AG09309 (cell line): ENCODE results near the gene PIGV.

Experiments used
- DNase-seq: peaks from one replicate; pipeline ENCODE4 v3.0.0-alpha.2; 2010; ENCODE audit warnings: low read depth
- H3K4me3 ChIP-seq: 2 replicates; pipeline ENCODE4 v1.5.1; 2011; ENCODE audit warnings: mild to moderate bottlenecking, low read depth, low read length, moderate library complexity; ENCODE audit not compliant: control insufficient read depth
- CTCF ChIP-seq: IDR thresholded peaks from 2 replicates; pipeline ENCODE4 v1.5.1; 2011; ENCODE audit warnings: mild to moderate bottlenecking, low read depth, low read length, inconsistent platforms; ENCODE audit not compliant: insufficient read depth, control insufficient read depth; ENCODE audit errors: missing control alignments

Gene PIGV

DNA sequence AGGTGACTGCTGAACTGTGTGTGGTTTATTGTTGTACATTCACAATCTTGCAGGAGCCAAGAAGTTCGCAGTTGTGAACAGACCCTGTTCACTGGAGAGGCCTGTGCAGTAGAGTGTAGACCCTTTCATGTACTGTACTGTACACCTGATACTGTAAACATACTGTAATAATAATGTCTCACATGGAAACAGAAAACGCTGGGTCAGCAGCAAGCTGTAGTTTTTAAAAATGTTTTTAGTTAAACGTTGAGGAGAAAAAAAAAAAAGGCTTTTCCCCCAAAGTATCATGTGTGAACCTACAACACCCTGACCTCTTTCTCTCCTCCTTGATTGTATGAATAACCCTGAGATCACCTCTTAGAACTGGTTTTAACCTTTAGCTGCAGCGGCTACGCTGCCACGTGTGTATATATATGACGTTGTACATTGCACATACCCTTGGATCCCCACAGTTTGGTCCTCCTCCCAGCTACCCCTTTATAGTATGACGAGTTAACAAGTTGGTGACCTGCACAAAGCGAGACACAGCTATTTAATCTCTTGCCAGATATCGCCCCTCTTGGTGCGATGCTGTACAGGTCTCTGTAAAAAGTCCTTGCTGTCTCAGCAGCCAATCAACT is 6.4 kb upstream of the PIGV start:
- no peak for TF ChIP-seq CTCF
- no peak for DNase-seq
- H3K4me3 ChIP-seq: no peak overlapping the region

GRCh38 chr1:26782521-26783212 is 5.1 kb upstream of the PIGV start:
- H3K4me3 ChIP-seq: no peak overlapping the region
- DNase-seq: no peak
- no peak for TF ChIP-seq CTCF

DNA sequence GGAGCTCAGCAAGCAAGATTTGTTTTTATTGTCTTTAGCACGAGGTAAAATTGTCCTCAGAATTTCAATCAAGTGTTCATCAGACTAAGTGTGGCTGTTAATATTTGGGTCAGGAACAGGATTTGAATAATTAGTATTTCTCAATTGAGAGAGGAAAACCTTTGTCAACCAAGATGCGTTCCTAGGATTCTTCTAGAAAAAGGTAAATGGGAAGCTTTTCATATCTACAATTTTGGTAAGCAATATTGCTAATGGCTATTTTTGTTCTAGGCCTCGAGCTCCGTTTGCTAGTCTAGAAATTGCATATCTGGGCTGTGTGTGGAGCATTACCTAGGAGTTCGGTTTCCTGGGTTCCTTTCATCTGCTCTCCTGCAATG is 4.1 kb upstream of the PIGV start:
- H3K4me3 ChIP-seq: no peak overlapping the region
- no peak for DNase-seq
- TF ChIP-seq CTCF: no peak

DNA sequence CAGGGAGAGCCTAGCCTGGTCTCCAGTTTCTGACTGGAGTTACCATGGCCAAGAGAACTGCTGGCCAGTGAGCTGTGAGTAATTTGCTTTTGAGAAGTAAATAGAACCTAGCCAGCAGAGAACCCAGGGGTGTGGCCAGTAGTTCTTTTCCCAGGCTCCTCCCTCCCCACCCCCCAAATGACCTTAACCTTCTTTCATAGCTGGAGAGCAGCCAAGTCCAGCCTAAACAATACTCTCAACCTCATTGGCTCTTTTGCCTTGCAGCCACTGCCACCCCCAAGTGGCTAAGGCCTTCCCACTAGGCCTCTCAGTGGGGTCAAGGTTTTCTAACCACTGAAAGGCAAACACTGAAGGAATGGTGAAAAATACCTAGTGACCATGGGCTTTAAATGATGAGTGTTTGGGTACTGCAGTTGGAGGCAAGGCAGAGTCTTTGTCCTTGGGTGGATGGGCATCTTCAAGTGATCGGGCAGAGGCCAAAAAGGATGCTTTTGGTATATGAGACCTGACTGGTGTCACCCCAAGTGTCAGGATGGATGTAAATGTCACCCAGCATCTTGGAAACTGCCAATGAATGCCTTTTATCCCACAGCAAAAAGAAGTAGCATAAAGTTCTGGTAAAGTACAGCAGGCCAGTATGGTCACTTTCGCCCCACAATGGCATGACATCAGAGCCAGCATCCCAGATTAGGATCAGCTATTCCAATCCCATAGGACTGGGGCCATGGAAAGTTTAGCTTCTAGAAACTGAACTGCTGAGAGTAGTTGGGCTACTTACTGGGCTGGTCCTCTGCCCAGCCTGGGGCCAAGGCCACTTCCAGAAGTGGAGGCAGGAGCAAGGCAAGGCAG is 3.5 kb upstream of the PIGV start:
- no peak for TF ChIP-seq CTCF
- DNase-seq: no peak
- no peak overlapping the region for H3K4me3 ChIP-seq

- H3K4me3 ChIP-seq: no peak overlapping the region
- DNase-seq: no peak
- TF ChIP-seq CTCF: no peak
Measured at GRCh38 chr1:26784886-26785285, 2.9 kb upstream of the PIGV start.

DNA sequence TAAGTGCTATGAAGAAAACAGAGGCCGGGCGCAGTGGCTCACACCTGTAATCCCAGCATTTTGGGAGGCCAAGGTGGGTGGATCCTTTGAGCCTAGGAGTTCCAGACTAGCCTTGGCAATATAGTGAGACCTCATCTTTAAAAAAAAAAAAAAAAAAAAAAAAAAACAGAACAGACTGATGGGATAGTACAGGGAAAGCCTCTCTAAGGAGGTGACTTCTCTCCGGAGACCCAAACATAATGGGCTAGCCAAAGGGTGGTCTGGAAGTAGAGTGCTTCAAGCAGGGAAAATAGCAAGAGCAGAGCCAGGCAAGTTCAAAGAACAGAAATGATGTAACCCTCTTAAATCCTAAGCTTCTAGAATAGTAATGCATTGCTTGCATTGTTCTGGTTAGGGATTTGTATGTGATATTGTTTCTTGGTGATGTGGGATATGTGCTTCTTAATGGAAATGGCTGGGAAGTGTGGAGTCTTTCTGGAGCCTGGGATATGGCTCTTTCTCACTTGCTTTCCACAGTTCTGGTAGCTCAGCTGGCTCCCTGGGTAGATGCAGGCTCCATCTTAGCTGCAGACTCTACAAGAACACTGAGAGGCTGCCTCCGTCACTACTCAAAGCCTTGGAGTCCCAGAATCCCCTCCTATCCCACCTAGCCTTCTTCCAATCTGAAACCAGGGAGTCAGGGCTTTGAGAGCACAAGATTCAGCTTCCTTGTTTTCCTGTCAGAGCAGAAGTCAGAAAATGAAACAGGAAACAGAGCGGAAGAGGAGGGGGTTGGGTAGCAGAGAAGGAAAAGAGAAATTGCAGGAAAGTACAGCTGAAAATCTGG is 1.9 kb upstream of the PIGV start:
- DNase-seq: no peak
- H3K4me3 ChIP-seq: no peak overlapping the region

More for the DNA sequence above, 1.9 kb upstream of the PIGV start:
- no peak for TF ChIP-seq CTCF
